Naive thymus-derived CD4-positive, alpha-beta T cell (primary cell): ENCODE results near the gene RASSF8. TPM values are rescaled to one million over a fixed set of nuclear protein-coding genes. Genes with fewer than 3 reads are reported as not detected.

ENCODE experiments used
- ATAC-seq: fragments of 150-1000 bp; cut with Tn5 transposase; 2 replicates; pipeline ENCODE4 v1.10.0; 2021; ENCODE audit warnings: mild to moderate bottlenecking, moderate library complexity
- CTCF ChIA-PET: fragments of 350-600 bp; sonication (Branson Sonifier 250); formaldehyde crosslinking; loops from one replicate; lab custom pipeline; 2021; ENCODE audit warnings: antibody characterized with exemption; lab: Charles Lee
- POLR2A ChIA-PET: fragments of 350-600 bp; sonication (Branson Sonifier 250); formaldehyde crosslinking; loops from one replicate; lab custom pipeline; 2021; ENCODE audit warnings: antibody characterized with exemption, inconsistent platforms; lab: Charles Lee
- DNase-seq, 9 donors: peaks; one replicate each; pipeline versions ENCODE4 v3.0.0 to v3.0.0-alpha.2; 2020 to 2022; ENCODE audit warnings: mixed read lengths in 1 of 9
- H3K27ac ChIP-seq: one replicate; pipeline ENCODE4 v1.7.0; 2013; ENCODE audit warnings: mild to moderate bottlenecking, low read depth, low read length, moderate library complexity
- H3K27me3 ChIP-seq, 2 donors: one replicate each; pipeline ENCODE4 v1.7.0; 2013; ENCODE audit warnings: low read length in 2 of 2, mild to moderate bottlenecking in 2 of 2, moderate library complexity in 2 of 2; ENCODE audit not compliant: control insufficient read depth in 2 of 2, insufficient read depth in 2 of 2
- H3K36me3 ChIP-seq, 3 experiments: 1 replicate in 2 of 3; 2 replicates in 1 of 3; pipeline ENCODE4 v1.7.0; 2013; ENCODE audit warnings: low read length in 3 of 3, mild to moderate bottlenecking in 3 of 3, moderate library complexity in 1 of 3; ENCODE audit not compliant: insufficient read depth in 3 of 3, control insufficient read depth in 2 of 3
- H3K4me1 ChIP-seq, 2 donors: one replicate each; pipeline ENCODE4 v1.7.0; 2013; ENCODE audit warnings: low read length in 2 of 2, mild to moderate bottlenecking in 2 of 2, moderate library complexity in 1 of 2; ENCODE audit not compliant: control insufficient read depth in 2 of 2, insufficient read depth in 2 of 2
- H3K4me3 ChIP-seq: 2 replicates; pipeline ENCODE4 v1.7.0; 2013; ENCODE audit warnings: mild to moderate bottlenecking, low read length
- H3K9me3 ChIP-seq, 3 experiments: 1 replicate in 2 of 3; 2 replicates in 1 of 3; pipeline ENCODE4 v1.7.0; 2013; ENCODE audit warnings: low read length in 3 of 3; ENCODE audit not compliant: control insufficient read depth in 2 of 3
- H3K27ac Mint-ChIP-seq, 9 donors: one replicate each; pipeline ENCODE4 v1.8.0; 2020 to 2022; ENCODE audit warnings: mixed read lengths in 9 of 9, mild to moderate bottlenecking in 8 of 9, moderate library complexity in 5 of 9, inconsistent platforms in 2 of 9
- H3K27me3 Mint-ChIP-seq, 5 donors: one replicate each; pipeline ENCODE4 v1.8.0; 2021 to 2022; ENCODE audit warnings: mixed read lengths in 5 of 5, mild to moderate bottlenecking in 1 of 5
- H3K36me3 Mint-ChIP-seq, 5 donors: one replicate each; pipeline ENCODE4 v1.8.0; 2020 to 2022; ENCODE audit warnings: mixed read lengths in 5 of 5, mild to moderate bottlenecking in 3 of 5, inconsistent platforms in 1 of 5
- H3K4me1 Mint-ChIP-seq, 7 donors: one replicate each; pipeline ENCODE4 v1.8.0; 2020 to 2022; ENCODE audit warnings: mixed read lengths in 7 of 7, mild to moderate bottlenecking in 3 of 7, inconsistent platforms in 1 of 7
- H3K4me3 Mint-ChIP-seq, 10 donors: one replicate each; pipeline ENCODE4 v1.8.0; 2020 to 2022; ENCODE audit warnings: mild to moderate bottlenecking in 10 of 10, mixed read lengths in 10 of 10, moderate library complexity in 6 of 10, inconsistent platforms in 2 of 10
- H3K9me3 Mint-ChIP-seq, 11 donors: one replicate each; pipeline ENCODE4 v1.8.0; 2020 to 2022; ENCODE audit warnings: mixed read lengths in 11 of 11, mild to moderate bottlenecking in 4 of 11, inconsistent platforms in 1 of 11, moderate library complexity in 1 of 11
- intact Hi-C, 2 donors: fragments of 100-400 bp; cut with micrococcal nuclease; formaldehyde crosslinking; loops; one replicate each; pipeline ENCODE4 v1.15.1; 2023
- polyA plus RNA-seq, 2 donors: library from polyadenylated mRNA; unstranded; fragments of 300-500 nt; fragmentation: Illumina TruSeq; gene quantifications; one replicate each; pipeline ENCODE4 v1.2.3, GENCODE V29; 2021
- total RNA-seq, 6 experiments: library from RNA in 5 of 6; stranded (reverse) in 5 of 6; gene quantifications; 1 replicate in 5 of 6; 2 replicates in 1 of 6; pipeline ENCODE4 v1.2.3 and lab custom pipeline; 2021 to 2026

Gene RASSF8
- total and polyA plus RNA-seq, 7 experiments from 2014 or later: 0.03 to 0.64 (median 0.18) TPM; not detected in 3

DNA sequence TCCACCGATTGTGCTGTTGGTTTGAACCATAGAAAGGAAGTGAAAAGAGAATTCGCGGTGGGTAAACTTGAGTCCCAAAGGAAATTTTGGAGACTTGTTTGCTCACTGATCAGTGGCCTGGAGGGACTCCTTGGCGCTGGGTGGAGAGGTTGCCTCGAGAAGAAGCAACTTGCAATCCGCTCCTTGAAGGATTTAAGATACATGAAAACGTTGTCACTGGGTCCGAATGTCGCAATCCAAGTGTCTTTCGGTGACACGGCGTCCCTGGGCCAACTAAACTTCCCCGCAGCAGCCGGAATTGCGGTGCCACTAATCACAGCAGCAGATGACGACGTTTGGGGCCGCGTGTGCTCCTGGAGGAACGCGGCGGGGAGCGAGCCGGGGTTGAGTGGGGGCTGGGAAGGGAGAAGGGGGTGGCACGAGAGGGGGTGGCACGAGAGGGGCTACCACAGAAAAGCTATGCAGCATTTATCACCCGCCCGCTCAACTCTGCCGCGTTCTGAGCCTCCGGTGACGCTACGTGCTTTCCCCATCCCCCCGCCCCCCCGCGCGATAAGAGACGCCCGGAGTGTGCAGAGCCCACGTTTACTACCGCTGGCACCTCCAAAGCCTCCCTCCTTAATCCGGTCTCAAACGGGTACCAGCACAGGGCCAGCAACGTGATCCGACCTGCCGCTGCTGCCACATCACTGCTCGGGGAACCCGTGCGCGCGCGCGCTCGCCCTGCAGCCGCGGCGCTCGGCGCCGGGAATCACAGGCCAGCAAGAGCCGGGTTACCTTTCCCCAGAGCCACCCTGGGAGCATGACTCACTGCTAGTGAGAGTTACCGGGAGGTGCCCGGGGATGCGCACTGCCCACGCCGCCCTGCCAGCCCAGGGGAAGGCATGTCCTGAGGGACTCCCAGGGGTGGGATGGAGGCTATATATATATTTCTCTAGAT, 167.2 kb downstream of the RASSF8 start:
- peaks cover 0 to 1% (median 0%) of the 10 kb centered on the region in 5 donors for H3K36me3 Mint-ChIP-seq
- H3K27ac Mint-ChIP-seq: peak overlapping the region in 3 of 9 donors; percentile 36 to 38 (median 38)
- ChIA-PET POLR2A (no interaction called here), CTCF (no interaction called here)
- Histone ChIP-seq H3K27me3 (peaks cover 15 to 34% of the 10 kb centered on the region in 2 donors), H3K4me3 (peak overlapping the region; percentile 29), H3K36me3 (no peaks in the 10 kb centered on the region), H3K9me3 (no peaks in the 10 kb centered on the region), H3K4me1 (peaks cover 12 to 21% of the 10 kb centered on the region in 2 donors), H3K27ac (no peak overlapping the region)
- H3K9me3 Mint-ChIP-seq: peaks cover 0 to 2% (median 0%) of the 10 kb centered on the region in 11 donors
- peak in 2 of 9 donors; percentile 18 to 52 for DNase-seq
- intact Hi-C loops: no loop called here
- H3K4me3 Mint-ChIP-seq: peak overlapping the region; percentile 80 to 90 (median 84)
- H3K4me1 Mint-ChIP-seq: peaks cover 22 to 49% (median 37%) of the 10 kb centered on the region in 7 donors
- H3K27me3 Mint-ChIP-seq: peaks cover 72 to 88% (median 79%) of the 10 kb centered on the region in 5 donors
- peak; percentile 24 for ATAC-seq

DNA sequence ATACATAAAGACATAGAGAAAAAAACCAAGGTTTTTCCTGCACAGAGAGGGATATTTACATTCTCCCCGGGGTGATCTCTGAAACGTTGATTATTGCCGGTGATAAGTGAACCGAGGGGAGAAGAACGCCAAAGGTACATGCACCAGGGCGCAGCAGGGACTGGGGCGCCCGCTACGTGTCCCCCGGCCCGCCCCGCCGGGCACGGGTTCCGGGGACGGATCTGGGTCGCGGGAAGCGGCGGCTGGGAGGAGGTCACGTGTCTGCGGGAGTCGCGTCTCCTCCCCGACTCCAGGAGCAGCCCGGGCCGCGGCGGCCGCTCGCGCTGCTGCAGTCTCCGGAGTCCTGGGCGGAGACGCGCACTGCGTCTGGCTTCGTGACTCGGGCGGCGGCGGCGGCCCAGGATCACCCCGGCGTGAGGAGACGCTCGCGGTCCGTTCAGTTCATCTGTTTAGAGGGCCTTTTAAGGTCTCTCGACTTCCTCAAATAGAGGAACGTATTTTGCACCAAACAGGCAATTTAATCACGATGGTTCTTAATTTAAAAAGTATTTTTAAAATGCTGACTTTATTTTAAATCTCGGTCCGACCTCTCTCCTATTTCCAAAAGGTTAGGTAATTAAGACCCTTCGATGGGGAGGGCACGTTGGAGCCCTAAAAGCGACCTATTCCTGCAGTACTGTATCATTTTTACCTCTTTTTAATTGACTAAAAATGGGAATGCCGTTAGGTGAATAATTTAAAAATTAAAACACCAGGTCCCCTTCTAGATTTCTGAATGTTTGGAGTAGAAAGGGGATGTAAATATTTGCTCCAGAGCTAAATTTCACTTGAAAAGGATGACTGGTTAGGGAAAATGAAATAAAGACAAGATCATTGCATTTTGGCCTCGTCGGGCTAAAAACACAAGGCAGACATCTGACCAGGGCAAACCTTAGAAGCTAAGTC, 168.1 kb downstream of the RASSF8 start:
- no peaks in the 10 kb centered on the region for H3K9me3 ChIP-seq
- CTCF ChIA-PET: no interaction called here
- Mint-ChIP-seq H3K9me3 (peaks cover 0 to 2% (median 0%) of the 10 kb centered on the region in 11 donors), H3K27me3 (peaks cover 68 to 87% (median 77%) of the 10 kb centered on the region in 5 donors), H3K4me3 (peak overlapping the region; percentile 80 to 90 (median 84)), H3K36me3 (peaks cover 0 to 1% (median 0%) of the 10 kb centered on the region in 5 donors), H3K4me1 (peaks cover 22 to 45% (median 34%) of the 10 kb centered on the region in 7 donors), H3K27ac (no peak overlapping the region)
- intact Hi-C loops: no loop called here
- no peaks in the 10 kb centered on the region for H3K36me3 ChIP-seq
- H3K27me3 ChIP-seq: peaks cover 10 to 25% of the 10 kb centered on the region in 2 donors
- peak overlapping the region; percentile 29 for H3K4me3 ChIP-seq
- H3K27ac ChIP-seq: no peak overlapping the region
- ATAC-seq (peak; percentile 28), DNase-seq (peak in 2 of 9 donors; percentile 23 to 54)
- POLR2A ChIA-PET: no interaction called here
- H3K4me1 ChIP-seq: peaks cover 12 to 18% of the 10 kb centered on the region in 2 donors

DNA sequence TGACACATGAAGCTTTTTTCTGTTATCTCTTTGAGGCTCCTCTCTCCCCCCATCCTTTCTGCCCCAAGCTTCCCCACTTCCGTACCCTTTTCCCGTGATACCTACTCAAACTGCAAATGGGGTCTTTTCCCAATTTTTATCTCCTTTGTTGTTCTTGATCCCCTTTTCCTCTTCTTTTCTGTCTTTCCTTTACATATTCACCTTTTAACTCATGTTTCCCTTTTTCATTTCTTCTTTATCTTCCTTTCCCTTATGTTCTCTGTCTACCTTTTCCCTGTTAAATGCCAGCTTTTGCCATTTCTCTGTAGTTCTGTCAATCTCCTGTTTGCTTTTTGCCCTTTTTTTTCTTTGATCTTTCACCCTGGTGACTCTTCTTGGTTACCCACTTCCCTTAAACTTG, 168.9 kb downstream of the RASSF8 start:
- ChIA-PET POLR2A (no interaction called here), CTCF (interaction anchor here (1.6 kb wide), 1 partner anchor 8 kb away, joined by 3 read pairs; no protein-coding TSS in a partner anchor)
- DNase-seq: no peak
- H3K4me1 ChIP-seq: peaks cover 12 to 15% of the 10 kb centered on the region in 2 donors
- H3K36me3 ChIP-seq: no peaks in the 10 kb centered on the region
- H3K27ac Mint-ChIP-seq: no peak overlapping the region
- peaks cover 0 to 2% (median 0%) of the 10 kb centered on the region in 11 donors for H3K9me3 Mint-ChIP-seq
- no peak for ATAC-seq
- peaks cover 66 to 87% (median 78%) of the 10 kb centered on the region in 5 donors for H3K27me3 Mint-ChIP-seq
- H3K4me1 Mint-ChIP-seq: peaks cover 22 to 43% (median 33%) of the 10 kb centered on the region in 7 donors
- no peaks in the 10 kb centered on the region for H3K9me3 ChIP-seq
- H3K36me3 Mint-ChIP-seq: peaks cover 0 to 1% (median 0%) of the 10 kb centered on the region in 5 donors
- H3K27me3 ChIP-seq: peaks cover 10 to 22% of the 10 kb centered on the region in 2 donors
- H3K4me3 ChIP-seq: no peak overlapping the region
- H3K27ac ChIP-seq: no peak overlapping the region
- intact Hi-C loops: no loop called here
- peak overlapping the region; percentile 7 to 90 (median 47) for H3K4me3 Mint-ChIP-seq

DNA sequence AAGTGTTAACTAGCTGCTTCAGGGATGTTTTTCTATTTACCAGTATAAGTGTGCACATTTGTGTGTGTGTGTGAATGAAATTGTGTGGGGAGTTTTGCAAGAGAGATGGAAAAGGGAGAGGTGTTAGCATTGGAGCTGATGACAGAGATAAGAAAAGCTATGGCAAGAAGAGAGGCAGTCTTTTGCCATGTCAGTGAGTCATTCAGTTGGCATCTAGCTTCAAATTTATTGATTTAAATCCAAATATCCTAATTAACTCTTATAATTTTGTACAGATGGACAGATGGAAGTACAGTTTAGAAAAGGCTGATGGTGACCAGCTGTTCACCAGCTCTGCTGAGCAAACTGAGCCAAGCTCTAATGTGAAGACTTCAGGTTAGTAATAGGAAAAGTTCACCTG, 169.7 kb downstream of the RASSF8 start:
- intact Hi-C loops: no loop called here
- CTCF ChIA-PET: interaction anchor here (0.7 to 1.6 kb wide), 4 partner anchors 9 to 575 kb away, joined by 3 to 5 read pairs (median 3); no protein-coding TSS in a partner anchor
- H3K27me3 Mint-ChIP-seq: peaks cover 69 to 88% (median 81%) of the 10 kb centered on the region in 5 donors

More for the DNA sequence above, 169.7 kb downstream of the RASSF8 start:
- DNase-seq (no peak), ATAC-seq (no peak)
- H3K36me3 ChIP-seq: no peaks in the 10 kb centered on the region
- Mint-ChIP-seq H3K4me1 (peaks cover 20 to 38% (median 28%) of the 10 kb centered on the region in 7 donors), H3K9me3 (peaks cover 0 to 2% (median 0%) of the 10 kb centered on the region in 11 donors), H3K36me3 (peaks cover 0 to 1% (median 0%) of the 10 kb centered on the region in 5 donors), H3K4me3 (no peak overlapping the region), H3K27ac (no peak overlapping the region)
- no peaks in the 10 kb centered on the region for H3K9me3 ChIP-seq
- H3K27ac ChIP-seq: no peak overlapping the region
- H3K4me3 ChIP-seq: no peak overlapping the region
- peaks cover 10 to 18% of the 10 kb centered on the region in 2 donors for H3K27me3 ChIP-seq
- H3K4me1 ChIP-seq: peaks cover 7 to 11% of the 10 kb centered on the region in 2 donors
- POLR2A ChIA-PET: no interaction called here

Other genes with a start within 250 kb of the RASSF8 start
- 1 to 10 TPM in 1 of 5 experiments, under 1 TPM in 2, not detected in 2; 0.42 to 1.2 (median 0.84) TPM for gene BHLHE41, start 166.4 kb downstream of the RASSF8 start, total RNA-seq
- not detected for gene BHLHE41, start 166.4 kb downstream of the RASSF8 start, polyA plus RNA-seq
- under 1 TPM in 2 of 5 experiments, not detected in 3; 0.22 to 0.34 TPM for gene SSPN, start 236.9 kb downstream of the RASSF8 start, total RNA-seq
- gene SSPN, start 236.9 kb downstream of the RASSF8 start, polyA plus RNA-seq: not detected